Smooth muscle cell (in vitro differentiated cells): Measurements from ENCODE around the gene VPS13D. TPM values are rescaled to one million over a fixed set of nuclear protein-coding genes. Genes with fewer than 3 reads are reported as not detected.
"Not testable (repeated sequence)": the region's sequence is repeated elsewhere in the genome, so short reads cannot be mapped to it uniquely, and the experiment has no call there.

Experiments used
- DNase-seq: peaks from one replicate; lab custom pipeline; 2025; ENCODE audit not compliant: unreplicated experiment; lab: John Stamatoyannopoulos, UW
- H2AFZ ChIP-seq: fragments of 200-600 bp; sonication (generic); 2 replicates; pipeline ENCODE4 v1.6.0; 2016; ENCODE audit warnings: antibody characterized with exemption, low read depth, mild to moderate bottlenecking
- H3F3A ChIP-seq: fragments of 200-600 bp; sonication (generic); 2 replicates; pipeline ENCODE4 v1.6.0; 2017; ENCODE audit warnings: antibody characterized with exemption, low read depth
- H3K27ac ChIP-seq: fragments of 200-600 bp; sonication (generic); 2 replicates; pipeline ENCODE4 v1.5.1; 2016; ENCODE audit warnings: low read depth, mild to moderate bottlenecking
- H3K27me3 ChIP-seq: fragments of 200-600 bp; sonication (generic); 2 replicates; pipeline ENCODE4 v1.6.1; 2016; ENCODE audit warnings: low read depth, mild to moderate bottlenecking
- H3K36me3 ChIP-seq: fragments of 200-600 bp; sonication (generic); 2 replicates; pipeline ENCODE4 v1.5.1; 2016; ENCODE audit warnings: low read depth
- H3K4me1 ChIP-seq: fragments of 200-600 bp; sonication (generic); 2 replicates; pipeline ENCODE4 v1.5.1; 2016; ENCODE audit warnings: low read depth
- H3K4me2 ChIP-seq: fragments of 200-600 bp; sonication (generic); 2 replicates; pipeline ENCODE4 v1.6.0; 2016; ENCODE audit warnings: mild to moderate bottlenecking
- H3K4me3 ChIP-seq: fragments of 200-600 bp; sonication (generic); 2 replicates; pipeline ENCODE4 v1.5.1; 2016; ENCODE audit warnings: mild to moderate bottlenecking
- H3K79me2 ChIP-seq: fragments of 200-600 bp; sonication (generic); 2 replicates; pipeline ENCODE4 v1.6.0; 2016; ENCODE audit warnings: low read depth, mild to moderate bottlenecking
- H3K9ac ChIP-seq: fragments of 200-600 bp; sonication (generic); 2 replicates; pipeline ENCODE4 v1.6.0; 2016; ENCODE audit warnings: low read depth
- H3K9me3 ChIP-seq: fragments of 200-600 bp; sonication (generic); replicated peaks from 2 replicates; pipeline ENCODE4 v1.5.1; 2016; ENCODE audit warnings: low read depth
- H4K20me1 ChIP-seq: fragments of 200-600 bp; sonication (generic); 2 replicates; pipeline ENCODE4 v1.6.0; 2016; ENCODE audit warnings: low read depth
- WGBS: methylation state at CpG from one replicate; pipeline ENCODE4 v1.1.7; 2016; ENCODE audit warnings: low lambda C conversion rate; 5-methylcytosine and 5-hydroxymethylcytosine counted together
- polyA plus RNA-seq: library from polyadenylated mRNA; unstranded; fragments of >200 nt; fragmentation: Nextera tagmentation; extraction: Ambion mirVana; gene quantifications from 2 replicates; pipeline ENCODE4 v1.2.1, GENCODE V29; 2016
- total RNA-seq: library from RNA; depleted of rRNA; stranded (reverse); fragments of >200 nt; gene quantifications from 2 replicates; pipeline ENCODE4 v1.2.3, GENCODE V29; 2014
- TF ChIP-seq, protein P1 (sequence below): fragments of 200-600 bp; sonication (generic); IDR thresholded peaks from 2 replicates; pipeline ENCODE4 v1.5.1; 2017; ENCODE audit warnings: borderline replicate concordance, mild to moderate bottlenecking, antibody characterized with exemption; ENCODE audit not compliant: insufficient read depth, poor library complexity, severe bottlenecking

Gene VPS13D
- total and polyA plus RNA-seq, 2 experiments from 2014 or later, result 3.5 to 20.0 TPM

- DNase-seq, result no peak
- Histone ChIP-seq H3F3A (no peaks in the 10 kb centered on the region), H4K20me1 (no peaks in the 10 kb centered on the region), H3K4me3 (no peak overlapping the region), H3K27me3 (no peaks in the 10 kb centered on the region), H3K4me1 (no peaks in the 10 kb centered on the region), H3K4me2 (no peak overlapping the region), H3K79me2 (no peaks in the 10 kb centered on the region), H3K27ac (no peak overlapping the region), H2AFZ (no peak overlapping the region), H3K9me3 (no peaks in the 10 kb centered on the region), H3K9ac (no peak overlapping the region), H3K36me3 (no peaks in the 10 kb centered on the region)
- WGBS, result 79% methylated on average over 4 of the region's 4 CpGs
- TF ChIP-seq, protein P1, sequence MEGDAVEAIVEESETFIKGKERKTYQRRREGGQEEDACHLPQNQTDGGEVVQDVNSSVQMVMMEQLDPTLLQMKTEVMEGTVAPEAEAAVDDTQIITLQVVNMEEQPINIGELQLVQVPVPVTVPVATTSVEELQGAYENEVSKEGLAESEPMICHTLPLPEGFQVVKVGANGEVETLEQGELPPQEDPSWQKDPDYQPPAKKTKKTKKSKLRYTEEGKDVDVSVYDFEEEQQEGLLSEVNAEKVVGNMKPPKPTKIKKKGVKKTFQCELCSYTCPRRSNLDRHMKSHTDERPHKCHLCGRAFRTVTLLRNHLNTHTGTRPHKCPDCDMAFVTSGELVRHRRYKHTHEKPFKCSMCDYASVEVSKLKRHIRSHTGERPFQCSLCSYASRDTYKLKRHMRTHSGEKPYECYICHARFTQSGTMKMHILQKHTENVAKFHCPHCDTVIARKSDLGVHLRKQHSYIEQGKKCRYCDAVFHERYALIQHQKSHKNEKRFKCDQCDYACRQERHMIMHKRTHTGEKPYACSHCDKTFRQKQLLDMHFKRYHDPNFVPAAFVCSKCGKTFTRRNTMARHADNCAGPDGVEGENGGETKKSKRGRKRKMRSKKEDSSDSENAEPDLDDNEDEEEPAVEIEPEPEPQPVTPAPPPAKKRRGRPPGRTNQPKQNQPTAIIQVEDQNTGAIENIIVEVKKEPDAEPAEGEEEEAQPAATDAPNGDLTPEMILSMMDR, result no peak
Observed at GRCh38 chr1:12219800-12220199, 10.0 kb upstream of the VPS13D start.

- H3K4me2 ChIP-seq, result no peak overlapping the region
- H3F3A ChIP-seq, result no peaks in the 10 kb centered on the region
- WGBS, result 94% methylated on average over 2 of the region's 2 CpGs
- H3K27ac ChIP-seq, result no peak overlapping the region
- H3K9ac ChIP-seq, result no peak overlapping the region
- TF ChIP-seq, protein P1, result no peak
- H4K20me1 ChIP-seq, result no peaks in the 10 kb centered on the region
- no peaks in the 10 kb centered on the region for H3K9me3 ChIP-seq
- no peaks in the 10 kb centered on the region for H3K79me2 ChIP-seq
- H2AFZ ChIP-seq, result no peak overlapping the region
- H3K4me3 ChIP-seq, result no peak overlapping the region
- DNase-seq, result no peak
- H3K36me3 ChIP-seq, result no peaks in the 10 kb centered on the region
- H3K4me1 ChIP-seq, result no peaks in the 10 kb centered on the region
- no peaks in the 10 kb centered on the region for H3K27me3 ChIP-seq
Observed at GRCh38 chr1:12220890-12221289, 8.9 kb upstream of the VPS13D start.

GRCh38 chr1:12222700-12223099 lies 7.1 kb upstream of the VPS13D start:
- not testable (repeated sequence) for H3K4me2 ChIP-seq, H4K20me1 ChIP-seq, H3K9ac ChIP-seq, H3K36me3 ChIP-seq, H3F3A ChIP-seq, H3K27me3 ChIP-seq, DNase-seq, H3K27ac ChIP-seq, H2AFZ ChIP-seq, H3K4me1 ChIP-seq, H3K4me3 ChIP-seq, H3K79me2 ChIP-seq, H3K9me3 ChIP-seq
- 100% methylated on average over 1 of the region's 1 CpG for WGBS

- 91% methylated on average over 6 of the region's 6 CpGs for WGBS
- not testable (repeated sequence) for H3K27ac ChIP-seq, H3K4me2 ChIP-seq, H3K79me2 ChIP-seq, H3K27me3 ChIP-seq, H3F3A ChIP-seq, H3K4me1 ChIP-seq, H2AFZ ChIP-seq, H4K20me1 ChIP-seq, DNase-seq, H3K36me3 ChIP-seq, H3K9ac ChIP-seq, H3K4me3 ChIP-seq, H3K9me3 ChIP-seq
Observed at GRCh38 chr1:12224092-12224491, 5.7 kb upstream of the VPS13D start.

- H3K79me2 ChIP-seq, result peaks cover 33% of the 10 kb centered on the region
- no peak overlapping the region for H3K4me2 ChIP-seq
- no peaks in the 10 kb centered on the region for H3K9me3 ChIP-seq
- H2AFZ ChIP-seq, result no peak overlapping the region
- DNase-seq, result no peak
- no peaks in the 10 kb centered on the region for H3K27me3 ChIP-seq
- no peaks in the 10 kb centered on the region for H3F3A ChIP-seq
- H4K20me1 ChIP-seq, result peaks cover 32% of the 10 kb centered on the region
- H3K4me3 ChIP-seq, result no peak overlapping the region
- 94% methylated on average over 7 of the region's 7 CpGs for WGBS
- TF ChIP-seq, protein P1, result no peak
- no peaks in the 10 kb centered on the region for H3K36me3 ChIP-seq
- no peak overlapping the region for H3K9ac ChIP-seq
- no peak overlapping the region for H3K27ac ChIP-seq
- peaks cover 5% of the 10 kb centered on the region for H3K4me1 ChIP-seq
Observed at GRCh38 chr1:12228979-12229378, 851 bp upstream of the VPS13D start.
